NB4 (cell line): ENCODE data around the gene MYO1E.

ENCODE experiments used
- DNase-seq: peaks from one replicate; pipeline ENCODE4 v3.0.0; 2010; ENCODE audit warnings: low read depth
- H3K4me3 ChIP-seq: one replicate; pipeline ENCODE4 v1.5.1; 2011; ENCODE audit warnings: mild to moderate bottlenecking, low read depth, low read length, moderate library complexity
- MYC ChIP-seq: IDR thresholded peaks from 2 replicates; pipeline ENCODE4 v1.6.1; 2011; ENCODE audit warnings: low read depth, low read length
- POLR2A ChIP-seq: IDR thresholded peaks from 2 replicates; pipeline ENCODE4 v1.6.1; 2011; ENCODE audit warnings: mild to moderate bottlenecking; ENCODE audit not compliant: insufficient read length; ENCODE audit errors: extremely low read depth
- TF ChIP-seq, protein P1 (sequence below): IDR thresholded peaks from one replicate; pipeline ENCODE4 v1.5.1; 2012; ENCODE audit warnings: low read depth, low read length
- TF ChIP-seq, protein P2 (sequence below): IDR thresholded peaks from 2 replicates; pipeline ENCODE4 v1.6.1; 2011; ENCODE audit warnings: low read depth, low read length

Gene MYO1E

DNA sequence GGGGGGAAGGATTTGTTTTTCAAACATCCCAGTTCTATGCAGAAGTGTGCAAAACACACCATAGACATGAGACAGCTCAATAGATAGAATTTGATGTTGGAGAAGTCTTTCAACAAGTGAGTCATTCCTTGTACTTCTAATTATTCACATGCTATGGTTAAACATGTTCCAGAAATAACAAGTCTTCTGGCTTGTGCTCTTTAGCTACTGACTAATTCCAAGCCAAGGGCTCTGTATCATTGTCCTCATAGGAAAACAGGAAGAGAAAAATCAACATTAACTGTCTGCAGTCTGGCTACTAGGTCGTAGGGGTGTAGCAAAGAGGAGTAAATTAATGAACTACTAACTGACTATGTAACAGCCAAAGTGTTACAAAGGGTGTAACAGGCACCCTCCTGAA lies 140.2 kb downstream of the MYO1E start:
- no peak overlapping the region for H3K4me3 ChIP-seq
- no peak for DNase-seq
- TF ChIP-seq, protein P1, sequence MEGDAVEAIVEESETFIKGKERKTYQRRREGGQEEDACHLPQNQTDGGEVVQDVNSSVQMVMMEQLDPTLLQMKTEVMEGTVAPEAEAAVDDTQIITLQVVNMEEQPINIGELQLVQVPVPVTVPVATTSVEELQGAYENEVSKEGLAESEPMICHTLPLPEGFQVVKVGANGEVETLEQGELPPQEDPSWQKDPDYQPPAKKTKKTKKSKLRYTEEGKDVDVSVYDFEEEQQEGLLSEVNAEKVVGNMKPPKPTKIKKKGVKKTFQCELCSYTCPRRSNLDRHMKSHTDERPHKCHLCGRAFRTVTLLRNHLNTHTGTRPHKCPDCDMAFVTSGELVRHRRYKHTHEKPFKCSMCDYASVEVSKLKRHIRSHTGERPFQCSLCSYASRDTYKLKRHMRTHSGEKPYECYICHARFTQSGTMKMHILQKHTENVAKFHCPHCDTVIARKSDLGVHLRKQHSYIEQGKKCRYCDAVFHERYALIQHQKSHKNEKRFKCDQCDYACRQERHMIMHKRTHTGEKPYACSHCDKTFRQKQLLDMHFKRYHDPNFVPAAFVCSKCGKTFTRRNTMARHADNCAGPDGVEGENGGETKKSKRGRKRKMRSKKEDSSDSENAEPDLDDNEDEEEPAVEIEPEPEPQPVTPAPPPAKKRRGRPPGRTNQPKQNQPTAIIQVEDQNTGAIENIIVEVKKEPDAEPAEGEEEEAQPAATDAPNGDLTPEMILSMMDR = no peak
- TF ChIP-seq POLR2A (no peak), MYC (no peak)
- TF ChIP-seq, protein P2, sequence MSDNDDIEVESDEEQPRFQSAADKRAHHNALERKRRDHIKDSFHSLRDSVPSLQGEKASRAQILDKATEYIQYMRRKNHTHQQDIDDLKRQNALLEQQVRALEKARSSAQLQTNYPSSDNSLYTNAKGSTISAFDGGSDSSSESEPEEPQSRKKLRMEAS = no peak

DNA sequence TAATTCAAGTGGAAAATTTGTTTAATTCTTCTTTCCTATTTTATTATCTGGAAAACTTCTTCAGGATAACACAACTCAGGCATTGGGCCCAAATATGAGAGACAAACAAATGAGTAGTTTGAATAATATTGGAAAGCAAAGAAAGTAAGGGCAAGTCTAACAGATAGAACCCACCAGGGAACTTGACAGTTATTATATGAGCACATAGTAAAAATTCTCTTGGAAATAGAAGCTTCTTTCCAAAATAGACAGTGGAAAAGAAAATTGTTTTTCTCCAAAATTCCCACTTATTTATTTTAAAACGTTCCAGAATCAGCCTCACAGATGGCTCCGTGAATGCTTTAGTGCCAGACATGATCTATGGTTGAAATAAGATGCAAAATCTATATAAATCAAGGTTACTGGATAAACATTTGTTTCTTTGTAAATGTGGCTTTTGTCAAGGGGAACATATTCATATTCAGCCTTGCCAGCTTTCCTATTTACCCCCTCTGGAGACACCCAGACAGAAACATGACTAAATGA lies 142.1 kb downstream of the MYO1E start:
- TF ChIP-seq, protein P1 = no peak
- TF ChIP-seq POLR2A (no peak), MYC (no peak)
- TF ChIP-seq, protein P2 = no peak
- DNase-seq = no peak
- H3K4me3 ChIP-seq = no peak overlapping the region

DNA sequence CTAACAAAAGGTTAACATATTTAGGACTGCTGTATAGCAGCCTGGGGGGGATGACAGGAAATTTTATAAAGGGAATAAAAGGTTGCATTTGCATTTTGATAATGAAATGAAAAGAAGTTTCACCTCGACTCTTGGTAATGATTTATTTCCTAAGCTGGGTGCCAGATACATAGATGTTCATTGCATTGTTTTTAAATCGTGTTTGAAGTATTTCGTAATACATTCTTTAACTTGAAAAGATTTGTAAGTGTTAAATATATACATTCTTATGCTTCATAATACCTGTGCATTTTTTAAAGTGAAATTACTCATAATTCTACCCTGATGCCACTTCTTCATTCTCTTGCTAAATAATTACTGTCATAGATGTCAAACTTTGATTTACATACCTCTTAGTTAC lies 143.2 kb downstream of the MYO1E start:
- no peak overlapping the region for H3K4me3 ChIP-seq
- TF ChIP-seq, protein P2 = no peak
- DNase-seq = no peak

DNA sequence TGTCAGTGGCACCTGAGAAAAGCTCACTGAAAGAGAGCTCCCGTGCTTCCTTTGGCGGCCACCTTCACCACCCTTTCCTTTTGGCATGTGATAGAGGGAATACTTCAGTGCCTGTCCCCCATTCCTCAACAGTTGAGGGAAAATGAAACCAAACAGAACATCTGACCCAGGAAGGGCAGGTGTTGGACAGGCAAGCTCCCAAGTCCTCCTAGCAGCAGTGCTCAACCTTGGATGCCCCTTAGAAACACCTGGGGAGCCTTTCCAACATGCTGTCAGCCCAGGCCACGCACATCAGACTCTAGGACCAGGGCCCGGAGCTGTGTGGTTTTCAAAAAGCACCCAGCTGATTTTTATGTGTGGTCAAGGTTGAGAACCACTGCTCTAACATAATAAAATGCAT lies 143.7 kb downstream of the MYO1E start:
- TF ChIP-seq, protein P1 = no peak
- TF ChIP-seq MYC (no peak), POLR2A (no peak)
- TF ChIP-seq, protein P2 = no peak
- no peak for DNase-seq
- no peak overlapping the region for H3K4me3 ChIP-seq

DNA sequence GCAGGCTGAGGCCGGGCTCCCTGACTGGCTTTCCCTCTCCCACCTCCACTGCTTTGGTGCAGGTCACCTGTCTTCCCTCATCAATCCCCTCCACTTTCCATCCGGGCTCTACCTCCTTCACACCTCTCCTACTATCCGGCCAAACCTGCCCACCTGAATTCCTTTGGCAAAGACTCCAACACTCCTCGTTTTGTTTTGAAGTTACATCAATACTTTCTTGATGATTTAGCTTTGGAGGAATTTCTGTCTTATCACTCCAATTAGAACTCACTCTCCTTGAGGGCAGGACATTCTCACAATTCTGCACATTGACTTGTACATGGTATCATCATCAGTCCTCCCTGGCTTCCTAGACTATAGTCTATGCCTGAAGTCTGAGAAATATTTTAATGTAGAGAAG lies 145.7 kb downstream of the MYO1E start:
- no peak overlapping the region for H3K4me3 ChIP-seq
- no peak for TF ChIP-seq MYC
- no peak for DNase-seq

DNA sequence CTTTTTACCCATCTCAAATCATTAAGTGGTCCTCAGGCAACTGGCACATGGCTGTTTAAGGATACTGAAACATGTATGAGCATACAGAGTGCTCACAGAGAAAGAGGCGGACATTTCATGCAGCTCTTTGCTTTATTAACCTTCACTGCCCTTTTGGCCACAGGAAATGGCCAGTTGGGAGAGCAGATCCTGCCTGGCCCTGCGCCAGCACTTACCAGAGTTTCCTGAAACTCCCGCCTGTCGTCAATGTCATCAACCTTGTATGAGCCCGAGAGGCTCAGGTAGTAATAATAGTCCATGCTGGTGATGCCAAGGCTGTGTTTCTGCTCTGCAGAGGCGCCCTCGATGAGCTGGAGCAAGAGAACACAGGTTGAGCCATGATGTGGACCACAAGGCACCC lies 148.2 kb downstream of the MYO1E start:
- no peak overlapping the region for H3K4me3 ChIP-seq
- DNase-seq = no peak
- TF ChIP-seq MYC = no peak

DNA sequence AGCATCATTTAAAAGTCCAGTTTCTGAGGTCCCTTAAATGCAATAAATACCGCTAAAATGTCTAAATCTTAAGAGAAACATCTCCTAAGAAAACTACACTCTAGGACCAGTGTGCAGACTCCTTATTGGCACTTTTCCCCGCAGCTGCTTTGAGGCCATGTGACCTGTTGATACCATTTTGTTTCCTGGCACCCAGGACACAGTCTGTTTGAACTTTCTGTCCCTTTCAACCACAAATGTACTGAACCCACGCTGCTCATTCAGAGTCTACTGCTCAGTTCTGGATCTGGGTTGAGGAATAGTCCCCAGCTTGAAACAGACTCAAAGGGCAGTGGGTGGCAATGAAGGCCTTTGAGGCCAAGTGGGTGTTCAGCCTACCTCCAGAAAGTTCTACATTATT lies 148.9 kb downstream of the MYO1E start:
- DNase-seq = no peak
- TF ChIP-seq, protein P2 = no peak
- TF ChIP-seq POLR2A (no peak), MYC (no peak)
- TF ChIP-seq, protein P1 = no peak
- H3K4me3 ChIP-seq = no peak overlapping the region
